ENCODE measurements around the gene VPS9D1. TPM values are rescaled to one million over a fixed set of nuclear protein-coding genes. Genes with fewer than 3 reads are reported as not detected.

Gene VPS9D1
- total RNA-seq, 1 donor from 2014 or later: 14.2 TPM

- DNase-seq (ENCODE audit: low spot score): no peak
- intact Hi-C loops (cut with DNase I): no loop called here
- ATAC-seq: no peak
Observed at GRCh38 chr16:89733792-89734191, 13.1 kb upstream of the VPS9D1 start.

DNA sequence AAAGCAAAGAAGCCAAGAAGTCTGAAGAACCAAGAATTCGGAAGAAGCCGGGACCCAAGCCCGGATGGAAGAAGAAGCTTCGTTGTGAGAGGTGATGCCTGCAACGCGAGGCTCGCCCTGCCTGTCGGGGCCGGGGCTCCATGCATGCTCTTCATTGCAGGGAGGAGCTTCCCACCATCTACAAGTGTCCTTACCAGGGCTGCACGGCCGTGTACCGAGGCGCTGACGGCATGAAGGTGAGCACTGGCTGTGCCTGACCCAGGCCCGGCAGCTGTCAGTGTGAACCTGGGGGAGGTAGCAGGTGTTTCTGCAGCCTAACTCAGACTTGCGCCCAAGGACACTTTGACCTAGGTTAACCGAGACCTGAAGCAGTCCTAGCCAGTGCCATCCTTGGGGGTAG lies 12.6 kb upstream of the VPS9D1 start:
- no peak for DNase-seq (ENCODE audit: low spot score)
- no peak for ATAC-seq
- intact Hi-C loops (cut with DNase I): no loop called here

- ATAC-seq (no peak), DNase-seq (ENCODE audit: low spot score) (no peak)
- intact Hi-C loops (cut with DNase I): no loop called here
Observed at GRCh38 chr16:89732918-89733242, 12.2 kb upstream of the VPS9D1 start.

- ATAC-seq (peak; percentile 10), DNase-seq (ENCODE audit: low spot score) (no peak)
- intact Hi-C loops (cut with DNase I): no loop called here
Observed at GRCh38 chr16:89732142-89732917, 11.6 kb upstream of the VPS9D1 start.

- ATAC-seq (no peak), DNase-seq (ENCODE audit: low spot score) (no peak)
- intact Hi-C loops (cut with DNase I): no loop called here
Observed at GRCh38 chr16:89730610-89731234, 10.0 kb upstream of the VPS9D1 start.

GRCh38 chr16:89729863-89730593 lies 9.3 kb upstream of the VPS9D1 start:
- no peak for ATAC-seq
- DNase-seq (ENCODE audit: low spot score): no peak
- intact Hi-C loops (cut with DNase I): no loop called here

DNA sequence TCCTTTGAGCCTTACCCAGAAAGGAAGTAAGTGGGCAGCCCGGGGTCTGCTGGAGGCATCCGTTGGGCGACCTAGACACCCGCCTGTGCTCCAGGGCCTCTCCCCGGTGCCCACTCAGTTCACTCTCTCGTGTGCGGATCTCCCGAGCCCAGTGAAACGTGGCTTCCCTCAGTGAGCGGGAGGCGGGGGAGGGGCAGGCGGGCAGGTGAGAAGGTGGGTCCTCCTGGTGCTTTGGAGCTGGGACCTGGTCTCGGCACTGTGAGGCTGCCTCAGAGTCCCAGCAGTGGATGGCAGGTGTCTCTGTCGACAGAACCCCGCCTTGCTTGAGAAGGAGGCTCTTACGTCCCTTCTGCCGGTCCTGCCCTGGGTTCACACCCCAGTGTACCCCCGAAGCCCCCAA lies 8.6 kb upstream of the VPS9D1 start:
- ATAC-seq (no peak), DNase-seq (ENCODE audit: low spot score) (no peak)
- intact Hi-C loops (cut with DNase I): no loop called here

GRCh38 chr16:89727406-89728120 lies 6.9 kb upstream of the VPS9D1 start:
- intact Hi-C loops (cut with DNase I): no loop called here
- DNase-seq (ENCODE audit: low spot score) (no peak), ATAC-seq (no peak)

DNA sequence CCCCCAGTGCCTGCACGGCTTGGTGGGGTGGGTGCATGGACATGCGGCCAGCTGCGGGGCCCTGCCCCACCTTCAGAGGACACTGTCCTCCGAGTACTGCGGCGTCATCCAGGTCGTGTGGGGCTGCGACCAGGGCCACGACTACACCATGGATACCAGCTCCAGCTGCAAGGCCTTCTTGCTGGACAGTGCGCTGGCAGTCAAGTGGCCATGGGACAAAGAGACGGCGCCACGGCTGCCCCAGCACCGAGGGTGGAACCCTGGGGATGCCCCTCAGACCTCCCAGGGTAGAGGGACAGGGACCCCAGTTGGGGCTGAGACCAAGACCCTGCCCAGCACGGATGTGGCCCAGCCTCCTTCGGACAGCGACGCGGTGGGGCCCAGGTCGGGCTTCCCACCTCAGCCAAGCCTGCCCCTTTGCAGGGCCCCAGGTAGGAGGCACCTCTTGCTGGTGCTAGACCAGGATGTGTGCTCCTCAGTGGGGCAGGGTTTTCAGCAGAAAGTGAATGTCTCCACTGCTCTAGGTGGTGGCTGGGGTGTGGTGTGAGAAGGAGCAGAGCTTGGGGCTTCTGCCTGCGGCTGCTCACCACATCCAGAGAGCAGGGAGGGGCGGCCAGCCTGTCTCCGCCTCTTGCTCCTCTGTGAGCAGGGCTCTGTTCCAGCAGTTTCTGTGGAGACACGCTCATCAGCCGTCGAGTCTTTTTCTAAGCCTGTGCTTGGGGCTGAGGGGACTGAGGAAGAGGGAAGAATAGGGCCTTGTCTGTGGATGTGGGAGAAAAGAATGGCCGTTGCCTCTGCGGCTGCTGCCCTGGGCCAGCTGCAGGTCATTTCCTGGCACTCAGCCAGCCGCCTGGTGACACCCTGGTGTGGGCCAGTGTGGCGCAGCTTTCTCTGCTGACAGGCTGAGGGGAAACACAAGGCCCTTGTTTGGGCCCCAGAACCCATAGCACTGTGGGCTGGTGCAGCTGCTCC lies 2.9 kb upstream of the VPS9D1 start:
- ATAC-seq: peak; percentile 57
- intact Hi-C loops (cut with DNase I): no loop called here
- peak; percentile 92 for DNase-seq (ENCODE audit: low spot score)

DNA sequence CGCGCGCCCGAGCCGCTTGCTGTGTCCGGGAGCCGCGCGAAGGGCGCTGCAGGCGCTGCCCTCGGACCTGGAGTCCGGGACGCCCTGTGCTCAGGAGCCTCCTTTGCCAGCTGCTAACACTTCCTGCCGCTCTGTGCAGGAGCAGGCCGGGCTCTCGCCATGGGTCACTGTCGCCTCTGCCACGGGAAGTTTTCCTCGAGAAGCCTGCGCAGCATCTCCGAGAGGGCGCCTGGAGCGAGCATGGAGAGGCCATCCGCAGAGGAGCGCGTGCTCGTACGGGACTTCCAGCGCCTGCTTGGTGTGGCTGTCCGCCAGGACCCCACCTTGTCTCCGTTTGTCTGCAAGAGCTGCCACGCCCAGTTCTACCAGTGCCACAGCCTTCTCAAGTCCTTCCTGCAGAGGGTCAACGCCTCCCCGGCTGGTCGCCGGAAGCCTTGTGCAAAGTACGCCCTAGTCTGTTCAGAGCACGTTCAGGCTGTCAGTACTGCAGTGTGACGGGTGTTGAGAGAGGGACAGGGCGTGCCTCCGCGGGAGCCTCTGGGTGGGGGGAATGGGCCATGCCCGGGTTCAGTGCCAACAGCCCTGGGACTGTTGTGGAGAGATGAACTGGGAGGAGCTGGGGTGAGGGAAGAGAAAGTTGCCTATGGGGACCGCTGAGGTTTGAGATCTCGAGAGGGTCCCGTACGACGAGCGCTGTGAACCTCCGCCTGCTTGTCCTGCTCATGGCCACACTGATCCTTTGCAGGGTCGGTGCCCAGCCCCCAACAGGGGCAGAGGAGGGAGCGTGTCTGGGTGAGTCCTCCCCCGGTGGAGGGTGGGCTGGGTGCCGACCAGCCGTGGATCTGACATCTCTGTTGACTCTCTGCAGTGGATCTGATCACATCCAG lies 1.9 kb upstream of the VPS9D1 start:
- DNase-seq (ENCODE audit: low spot score): no peak
- ATAC-seq: peak; percentile 19
- intact Hi-C loops (cut with DNase I): no loop called here

DNA sequence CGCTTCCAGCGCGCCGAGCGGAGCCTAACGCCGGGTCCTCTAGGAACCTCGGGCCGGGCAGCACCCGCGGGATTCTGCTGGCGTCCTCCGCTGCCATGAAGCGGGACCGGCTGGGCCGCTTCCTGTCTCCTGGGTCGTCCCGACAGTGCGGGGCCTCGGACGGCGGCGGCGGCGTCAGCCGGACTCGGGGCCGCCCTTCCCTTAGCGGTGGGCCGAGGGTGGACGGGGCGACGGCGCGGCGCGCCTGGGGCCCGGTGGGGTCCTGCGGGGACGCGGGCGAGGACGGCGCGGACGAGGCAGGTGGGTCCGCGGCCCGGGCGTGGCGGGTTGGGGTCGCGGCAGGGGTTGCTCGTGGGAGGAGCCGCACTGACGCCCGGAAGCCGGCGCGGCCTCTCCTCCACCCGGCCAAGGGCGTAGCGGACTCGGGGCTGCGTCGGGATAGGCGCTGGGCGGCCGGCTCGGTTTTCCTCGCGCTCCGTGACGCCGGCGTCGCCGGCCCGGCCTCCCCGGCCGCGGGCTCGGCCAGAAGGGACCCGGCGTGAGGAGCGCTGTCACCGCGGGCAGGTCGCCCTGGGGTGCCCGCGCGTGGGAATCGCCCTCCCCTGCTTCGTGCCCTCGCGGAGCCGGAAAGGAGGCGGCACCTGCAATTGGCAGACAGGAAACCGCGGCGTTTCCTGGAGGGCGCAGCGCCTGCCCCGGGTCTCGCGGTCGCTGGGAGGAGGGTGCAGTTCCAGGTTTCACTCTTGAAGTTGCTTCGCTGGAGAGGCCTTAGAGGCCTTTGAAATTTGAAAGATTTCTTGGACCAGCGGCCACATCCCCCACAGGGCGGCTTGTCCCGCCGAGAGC lies 1.1 kb upstream of the VPS9D1 start:
- intact Hi-C loops (cut with DNase I): no loop called here
- DNase-seq (ENCODE audit: low spot score): no peak
- no peak for ATAC-seq

DNA sequence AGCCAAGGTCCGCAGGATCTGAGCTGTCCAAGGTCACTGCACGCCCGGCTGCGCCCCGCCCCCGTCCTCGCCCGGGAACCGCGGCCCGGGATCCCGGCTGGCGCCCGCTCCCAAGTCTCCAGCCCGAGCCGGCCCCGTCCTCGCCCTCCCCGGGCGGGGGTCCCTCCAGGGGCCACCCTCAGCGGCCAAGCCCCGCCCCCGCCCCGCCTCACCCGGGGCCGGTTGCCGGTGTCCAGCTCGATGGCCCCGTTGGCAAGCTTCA lies 216 bp downstream of the VPS9D1 start:
- intact Hi-C loops (cut with DNase I): no loop called here
- DNase-seq (ENCODE audit: low spot score) (no peak), ATAC-seq (peak; percentile 7)

DNA sequence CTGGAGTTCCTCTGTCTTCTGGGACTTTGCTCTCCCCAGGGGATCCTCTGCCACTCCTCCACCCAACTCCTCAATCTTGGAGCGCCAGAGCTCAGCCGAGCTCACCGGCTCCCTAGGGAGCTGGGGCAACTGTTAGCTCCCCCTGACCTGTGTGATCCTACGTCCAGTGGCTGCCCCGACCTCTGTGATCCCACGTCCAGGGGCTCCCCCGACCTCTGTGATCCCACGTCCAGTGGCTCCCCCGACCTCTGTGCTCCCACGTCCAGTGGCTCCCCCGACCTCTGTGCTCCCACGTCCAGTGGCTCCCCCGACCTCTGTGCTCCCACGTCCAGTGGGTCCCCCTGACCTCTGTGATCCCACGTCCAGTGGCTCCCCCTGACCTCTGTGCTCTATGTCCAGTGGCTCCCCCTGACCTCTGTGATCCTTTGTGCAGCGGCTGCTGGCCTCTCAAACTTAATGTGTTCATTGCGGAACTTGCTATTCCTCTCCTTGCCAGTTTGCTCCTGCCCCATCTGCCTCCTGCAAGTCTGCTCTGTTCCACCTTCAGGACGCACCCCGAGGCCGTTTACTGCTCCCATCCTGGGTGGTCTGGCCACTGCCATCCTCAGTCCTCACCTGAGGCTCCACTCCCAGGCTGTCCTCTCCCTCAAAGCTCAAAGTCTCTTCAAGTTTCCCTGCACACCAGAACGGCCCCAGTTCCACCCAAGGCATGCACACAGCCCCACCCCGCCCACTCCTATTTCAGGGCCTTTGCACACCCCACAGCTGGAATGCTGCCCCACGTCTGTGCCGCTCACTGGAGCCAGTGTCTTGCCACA lies 2.8 kb downstream of the VPS9D1 start:
- ATAC-seq (no peak), DNase-seq (ENCODE audit: low spot score) (no peak)
- intact Hi-C loops (cut with DNase I): no loop called here

- DNase-seq (ENCODE audit: low spot score) (no peak), ATAC-seq (no peak)
- intact Hi-C loops (cut with DNase I): no loop called here
Observed at GRCh38 chr16:89716916-89717687, 3.6 kb downstream of the VPS9D1 start.

DNA sequence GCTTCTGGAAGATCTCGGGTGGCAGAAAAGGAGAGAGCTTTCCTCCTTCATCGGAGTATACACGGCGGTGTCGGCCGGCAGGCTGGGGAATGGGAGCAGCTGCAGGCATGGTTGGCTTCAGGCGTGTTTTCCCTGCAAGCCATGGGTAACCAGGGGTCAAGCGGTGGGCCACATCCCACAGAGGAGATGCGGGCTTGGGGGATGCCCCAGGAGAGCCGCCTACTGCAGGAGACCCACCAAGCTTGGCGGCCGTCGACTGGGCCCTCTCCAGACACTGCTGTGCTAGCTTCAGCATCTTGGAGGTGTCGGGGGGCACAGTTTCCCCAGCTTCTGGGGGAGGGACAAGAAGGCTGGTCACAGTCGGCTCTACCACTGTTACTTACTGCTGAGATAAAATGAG lies 4.2 kb downstream of the VPS9D1 start:
- DNase-seq (ENCODE audit: low spot score) (no peak), ATAC-seq (no peak)
- intact Hi-C loops (cut with DNase I): no loop called here

Measured in sciatic nerve (tissue), 2 donors.